Measurements from ENCODE around the gene PAX5. TPM values are rescaled to one million over a fixed set of nuclear protein-coding genes. Genes with fewer than 3 reads are reported as not detected.

PAX5 gene
- total RNA-seq, 1 experiment from 2014 or later: 6.6 TPM

GRCh38 chr9:36865731-36866635 lies 168.1 kb downstream of the PAX5 start:
- ChIA-PET CTCF (interaction anchor here (0.6 to 4.3 kb wide), 26 partner anchors 9 to 597 kb away, joined by 3 to 27 read pairs (median 4); no protein-coding TSS in a partner anchor), POLR2A (interaction anchor here (0.6 kb wide), 2 partner anchors 66 to 99 kb away, joined by 3 read pairs; no protein-coding TSS in a partner anchor)
- no peak for DNase-seq (ENCODE audit: low spot score)
- peaks cover 40% of the 10 kb centered on the region for H3K27me3 Mint-ChIP-seq (ENCODE audit: low read depth)
- H3K36me3 Mint-ChIP-seq: no peaks in the 10 kb centered on the region
- no peaks in the 10 kb centered on the region for H3K9me3 Mint-ChIP-seq
- no peak overlapping the region for H3K27ac Mint-ChIP-seq
- peaks cover 30% of the 10 kb centered on the region for H3K4me1 Mint-ChIP-seq
- TF ChIP-seq FOXP4 (CRISPR knock-in tag; IDR thresholded peaks at IDR 0.05) (no peak), ZNF416 (CRISPR knock-in tag; IDR thresholded peaks at IDR 0.05) (no peak), FOXK1 (CRISPR knock-in tag; IDR thresholded peaks at IDR 0.05) (no peak), FOXJ3 (CRISPR knock-in tag; IDR thresholded peaks at IDR 0.05; ENCODE audit: borderline replicate concordance) (no peak), NFE2L1 (CRISPR knock-in tag; IDR thresholded peaks at IDR 0.05) (no peak), IRF1 (CRISPR knock-in tag; IDR thresholded peaks at IDR 0.05) (no peak), MLX (CRISPR knock-in tag; IDR thresholded peaks at IDR 0.05) (no peak), PRRX2 (CRISPR knock-in tag; IDR thresholded peaks at IDR 0.05) (no peak), RORB (CRISPR knock-in tag; IDR thresholded peaks at IDR 0.05) (no peak), CBFB (CRISPR knock-in tag; IDR thresholded peaks at IDR 0.05; ENCODE audit: low read depth) (no peak), ZNF425 (CRISPR knock-in tag; conservative IDR thresholded peaks at IDR 0.05) (no peak), ATF3 (CRISPR knock-in tag; conservative IDR thresholded peaks at IDR 0.05) (no peak)
- no peak overlapping the region for H3K4me3 Mint-ChIP-seq
- ATAC-seq: no peak

GRCh38 chr9:36864491-36865410 lies 169.3 kb downstream of the PAX5 start:
- POLR2A ChIA-PET: no interaction called here
- peak; percentile 64 for DNase-seq (ENCODE audit: low spot score)
- H3K27ac Mint-ChIP-seq: no peak overlapping the region
- peaks cover 30% of the 10 kb centered on the region for H3K4me1 Mint-ChIP-seq
- CTCF ChIA-PET: interaction anchor here (0.6 to 6.0 kb wide), 14 partner anchors 8 to 417 kb away, joined by 3 to 46 read pairs (median 5); no protein-coding TSS in a partner anchor
- H3K9me3 Mint-ChIP-seq: no peaks in the 10 kb centered on the region
- peaks cover 40% of the 10 kb centered on the region for H3K27me3 Mint-ChIP-seq (ENCODE audit: low read depth)
- H3K4me3 Mint-ChIP-seq: no peak overlapping the region; the same call in 1 of the 2 replicates
- peak; percentile 82 for ATAC-seq
- H3K36me3 Mint-ChIP-seq: no peaks in the 10 kb centered on the region
- TF ChIP-seq OVOL2 (CRISPR knock-in tag; IDR thresholded peaks at IDR 0.05; ENCODE audit: borderline replicate concordance) (no peak), ZNF121 (CRISPR knock-in tag; IDR thresholded peaks at IDR 0.05) (peak; percentile 66), SMAD3 (CRISPR knock-in tag; IDR thresholded peaks at IDR 0.05; ENCODE audit: borderline replicate concordance) (no peak), CREM (CRISPR knock-in tag; IDR thresholded peaks at IDR 0.05) (0 out of 2 replicates have a peak, but pooled peaks have one; percentile 35), ZNF423 (CRISPR knock-in tag; IDR thresholded peaks at IDR 0.05) (peak; percentile 20; the same call in 1 of the 2 replicates), NFYB (CRISPR knock-in tag; conservative IDR thresholded peaks at IDR 0.05; ENCODE audit: low read depth) (peak; percentile 48; the same call in 1 of the 2 replicates), GTF2I (CRISPR knock-in tag; conservative IDR thresholded peaks at IDR 0.05) (no peak), E2F5 (CRISPR knock-in tag; IDR thresholded peaks at IDR 0.05) (no peak), MAX (CRISPR knock-in tag; IDR thresholded peaks at IDR 0.05) (peak; percentile 54; the same call in 1 of the 2 replicates)

Data from WTC11 (cell line).